HEK293 (cell line): Measurements from ENCODE around the gene TMEM132A.

Experiments
- CTCF ChIA-PET: fragments of 350-600 bp; formaldehyde crosslinking; extraction: SDS; loops from one replicate; lab custom pipeline; 2021; ENCODE audit warnings: antibody characterized with exemption; lab: Yijun Ruan, JAX
- POLR2A ChIA-PET: fragments of 300-600 bp; formaldehyde crosslinking; extraction: SDS; loops from one replicate; lab custom pipeline; 2020; ENCODE audit warnings: antibody characterized with exemption, inconsistent platforms; lab: Yijun Ruan, JAX
- H3K27ac ChIP-seq: fragments of 200-500 bp; sonication (Bioruptor generic); 2 replicates; pipeline ENCODE4 v1.5.1; 2014; ENCODE audit warnings: low read depth, low read length, control low read depth, inconsistent platforms; ENCODE audit errors: extremely low read depth
- H3K36me3 ChIP-seq, 2 experiments: fragments of 200-500 bp in 1 of 2; sonication (Bioruptor generic) in 1 of 2; 1 replicate in 1 of 2; 2 replicates in 1 of 2; pipeline ENCODE4 v1.5.1; 2014 to 2017; ENCODE audit warnings: inconsistent platforms in 2 of 2, low read length in 2 of 2; ENCODE audit not compliant: control insufficient read depth in 2 of 2, insufficient read depth in 1 of 2
- H3K4me1 ChIP-seq: fragments of 200-500 bp; sonication (Bioruptor generic); 2 replicates; pipeline ENCODE4 v1.5.1; 2014; ENCODE audit warnings: mild to moderate bottlenecking, low read length, inconsistent platforms; ENCODE audit not compliant: control insufficient read depth, insufficient read depth
- H3K4me3 ChIP-seq: 2 replicates; pipeline ENCODE4 v1.5.1; 2011; ENCODE audit warnings: low read depth, mild to moderate bottlenecking, control low read depth, low read length, moderate library complexity
- H3K9me3 ChIP-seq: fragments of 200-500 bp; sonication (Bioruptor generic); 2 replicates; pipeline ENCODE4 v1.5.1; 2014; ENCODE audit warnings: low read depth, low read length, inconsistent platforms; ENCODE audit not compliant: control insufficient read depth, insufficient read depth
- TCF7L2 ChIP-seq: IDR thresholded peaks from 2 replicates; pipeline ENCODE4 v1.6.1; 2011; ENCODE audit warnings: low read depth, mild to moderate bottlenecking, inconsistent platforms, low read length, moderate library complexity, borderline replicate concordance
- ZBTB17 ChIP-seq: fragments of 450-650 bp; formaldehyde crosslinking; IDR thresholded peaks from 2 replicates; pipeline ENCODE4 v1.5.1; 2016; ENCODE audit warnings: missing biosample characterization, missing genetic modification characterization
- ZBTB21 ChIP-seq: fragments of 450-650 bp; formaldehyde crosslinking; IDR thresholded peaks from 2 replicates; pipeline ENCODE4 v1.5.1; 2017; ENCODE audit warnings: missing biosample characterization, missing genetic modification characterization
- ZBTB48 ChIP-seq: fragments of 450-650 bp; formaldehyde crosslinking; IDR thresholded peaks from 2 replicates; pipeline ENCODE4 v1.5.1; 2016; ENCODE audit warnings: missing biosample characterization, missing genetic modification characterization
- ZBTB7A ChIP-seq: fragments of 450-650 bp; formaldehyde crosslinking; IDR thresholded peaks from 2 replicates; pipeline ENCODE4 v1.5.1; 2016; ENCODE audit warnings: low read depth, missing biosample characterization, missing genetic modification characterization
- ZNF114 ChIP-seq: fragments of 450-650 bp; formaldehyde crosslinking; IDR thresholded peaks from 2 replicates; pipeline ENCODE4 v1.5.0; 2017; ENCODE audit warnings: missing biosample characterization, missing genetic modification characterization
- ZNF138 ChIP-seq: fragments of 450-650 bp; formaldehyde crosslinking; IDR thresholded peaks from 2 replicates; pipeline ENCODE4 v1.5.1; 2016; ENCODE audit warnings: missing biosample characterization, missing genetic modification characterization, borderline replicate concordance
- ZNF155 ChIP-seq: fragments of 450-650 bp; formaldehyde crosslinking; IDR thresholded peaks from 2 replicates; pipeline ENCODE4 v1.5.1; 2016; ENCODE audit warnings: missing biosample characterization, missing genetic modification characterization
- ZNF169 ChIP-seq: fragments of 450-650 bp; formaldehyde crosslinking; IDR thresholded peaks from 2 replicates; pipeline ENCODE4 v1.5.1; 2016; ENCODE audit warnings: missing biosample characterization, missing genetic modification characterization
- ZNF175 ChIP-seq: fragments of 450-650 bp; formaldehyde crosslinking; IDR thresholded peaks from 2 replicates; pipeline ENCODE4 v1.5.1; 2016; ENCODE audit warnings: missing biosample characterization, missing genetic modification characterization
- ZNF280C ChIP-seq: fragments of 450-650 bp; formaldehyde crosslinking; IDR thresholded peaks from 2 replicates; pipeline ENCODE4 v1.5.1; 2016; ENCODE audit warnings: missing biosample characterization, missing genetic modification characterization
- ZNF292 ChIP-seq: fragments of 450-650 bp; formaldehyde crosslinking; IDR thresholded peaks from 2 replicates; pipeline ENCODE4 v1.5.1; 2016; ENCODE audit warnings: low read depth, missing biosample characterization, missing genetic modification characterization, borderline replicate concordance
- ZNF366 ChIP-seq: fragments of 450-650 bp; formaldehyde crosslinking; conservative IDR thresholded peaks from 2 replicates; pipeline ENCODE4 v1.5.1; 2016; ENCODE audit warnings: missing biosample characterization, missing genetic modification characterization
- ZNF394 ChIP-seq: fragments of 450-650 bp; formaldehyde crosslinking; IDR thresholded peaks from 2 replicates; pipeline ENCODE4 v1.5.1; 2016; ENCODE audit warnings: missing biosample characterization, missing genetic modification characterization, mild to moderate bottlenecking, moderate library complexity, borderline replicate concordance
- ZNF433 ChIP-seq: fragments of 450-650 bp; formaldehyde crosslinking; IDR thresholded peaks from 2 replicates; pipeline ENCODE4 v1.5.1; 2016; ENCODE audit warnings: missing biosample characterization, missing genetic modification characterization, low read depth
- ZNF596 ChIP-seq: fragments of 450-650 bp; IDR thresholded peaks from 2 replicates; pipeline ENCODE4 v1.5.0; 2018; ENCODE audit warnings: missing biosample characterization, mild to moderate bottlenecking, missing genetic modification characterization, moderate library complexity
- ZNF600 ChIP-seq: fragments of 450-650 bp; formaldehyde crosslinking; IDR thresholded peaks from 2 replicates; pipeline ENCODE4 v1.5.1; 2016; ENCODE audit warnings: missing biosample characterization, missing genetic modification characterization
- ZNF629 ChIP-seq: fragments of 450-650 bp; formaldehyde crosslinking; IDR thresholded peaks from 2 replicates; pipeline ENCODE4 v1.5.1; 2017; ENCODE audit warnings: missing biosample characterization, missing genetic modification characterization
- ZNF658 ChIP-seq: fragments of 450-650 bp; formaldehyde crosslinking; IDR thresholded peaks from 2 replicates; pipeline ENCODE4; 2016; ENCODE audit warnings: missing biosample characterization, missing genetic modification characterization
- ZNF670 ChIP-seq: fragments of 450-650 bp; formaldehyde crosslinking; IDR thresholded peaks from 2 replicates; pipeline ENCODE4 v1.5.1; 2016; ENCODE audit warnings: missing biosample characterization, missing genetic modification characterization, low read depth
- ZNF76 ChIP-seq: fragments of 450-650 bp; formaldehyde crosslinking; IDR thresholded peaks from 2 replicates; pipeline ENCODE4; 2016; ENCODE audit warnings: low read depth, missing biosample characterization, missing genetic modification characterization, borderline replicate concordance
- TF ChIP-seq, protein P1 (sequence below): fragments of 450-650 bp; formaldehyde crosslinking; IDR thresholded peaks from 2 replicates; pipeline ENCODE4 v1.5.1; 2016; ENCODE audit warnings: missing biosample characterization, missing genetic modification characterization
- TF ChIP-seq, protein P2 (sequence below): fragments of 450-650 bp; formaldehyde crosslinking; IDR thresholded peaks from 2 replicates; pipeline ENCODE4 v1.5.1; 2016; ENCODE audit warnings: missing biosample characterization, missing genetic modification characterization
- TF ChIP-seq, protein P3 (sequence below): fragments of 450-650 bp; formaldehyde crosslinking; IDR thresholded peaks from 2 replicates; pipeline ENCODE4 v1.5.1; 2016; ENCODE audit warnings: missing biosample characterization, missing genetic modification characterization, low read depth

The TMEM132A gene

DNA sequence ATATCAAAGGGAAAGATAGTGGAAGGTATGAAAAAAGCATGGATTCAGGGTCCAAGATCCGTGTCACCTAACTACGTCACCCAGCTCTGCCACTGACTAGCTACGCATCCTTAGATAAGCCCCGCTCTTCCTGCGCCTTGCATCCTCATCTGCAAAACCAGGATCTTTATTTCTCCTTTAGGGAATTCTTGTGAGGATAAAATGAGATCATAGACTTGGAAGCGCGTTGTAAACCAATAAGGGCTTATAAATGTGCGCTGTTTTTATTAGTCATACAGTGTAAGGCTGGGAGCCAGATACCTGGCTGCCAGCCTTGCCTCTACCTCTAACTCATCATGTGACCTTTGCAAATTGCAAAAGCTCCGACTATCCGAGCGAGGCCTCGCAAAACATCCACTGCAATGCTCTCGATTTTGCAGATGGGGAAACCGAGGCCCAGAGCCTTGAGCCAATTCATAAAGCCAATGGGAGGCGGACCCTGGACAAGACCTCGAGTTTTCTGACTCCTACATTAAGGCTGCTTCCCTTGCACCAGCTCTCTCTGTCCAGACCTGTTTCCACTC, 18.6 kb upstream of the TMEM132A start:
- CTCF ChIA-PET, result interaction anchor here (0.6 to 2.9 kb wide), 3 partner anchors 14 to 225 kb away, joined by 3 to 19 read pairs (median 4); no protein-coding TSS in a partner anchor
- peaks cover 0 to 42% of the 10 kb centered on the region in 2 experiments; a peak in 1 of 3 replicates for H3K36me3 ChIP-seq

GRCh38 chr11:60906132-60906972, 17.9 kb upstream of the TMEM132A start, which contains the start of gene PRPF19:
TSS of gene PRPF19 (minus strand) at chr11:60906585. CDS start at chr11:60906382, 203 bp downstream.
- Histone ChIP-seq H3K27ac (peak within 1 kb of the TSS; percentile 84), H3K4me3 (peak within 1 kb of the TSS; percentile 88), H3K9me3 (no peaks in the 10 kb centered on the region), H3K36me3 (peaks cover 0 to 35% of the 10 kb centered on the region in 2 experiments; a peak in 1 of 3 replicates), H3K4me1 (no peaks in the 10 kb centered on the region; the same call in 1 of the 2 replicates)
- CTCF ChIA-PET, result interaction anchor here (2.9 kb wide), 1 partner anchor 75 kb away, joined by 19 read pairs; no protein-coding TSS in a partner anchor
- POLR2A ChIA-PET, result interaction anchor here (0.8 to 2.8 kb wide), 7 partner anchors 9 to 20 kb away, joined by 3 to 36 read pairs (median 5); partner anchors contain the start of genes TMEM109 and TMEM132A
- no peak for TF ChIP-seq ZNF670 (tag by site-specific recombination)
- TF ChIP-seq ZBTB7A (tag by site-specific recombination), result no peak
- TF ChIP-seq, protein P1, sequence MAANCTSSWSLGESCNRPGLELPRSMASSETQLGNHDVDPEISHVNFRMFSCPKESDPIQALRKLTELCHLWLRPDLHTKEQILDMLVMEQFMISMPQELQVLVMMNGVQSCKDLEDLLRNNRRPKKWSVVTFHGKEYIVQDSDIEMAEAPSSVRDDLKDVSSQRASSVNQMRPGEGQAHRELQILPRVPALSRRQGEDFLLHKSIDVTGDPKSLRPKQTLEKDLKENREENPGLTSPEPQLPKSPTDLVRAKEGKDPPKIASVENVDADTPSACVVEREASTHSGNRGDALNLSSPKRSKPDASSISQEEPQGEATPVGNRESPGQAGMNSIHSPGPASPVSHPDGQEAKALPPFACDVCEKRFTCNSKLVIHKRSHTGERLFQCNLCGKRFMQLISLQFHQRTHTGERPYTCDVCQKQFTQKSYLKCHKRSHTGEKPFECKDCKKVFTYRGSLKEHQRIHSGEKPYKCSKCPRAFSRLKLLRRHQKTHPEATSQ (tag by site-specific recombination), result no peak
- no peak for TF ChIP-seq ZNF138 (tag by site-specific recombination)
- TF ChIP-seq ZBTB17, result no peak
- TF ChIP-seq ZNF658, result no peak
- no peak for TF ChIP-seq ZNF169 (tag by site-specific recombination)
- TF ChIP-seq ZNF433 (tag by site-specific recombination), result no peak
- TF ChIP-seq ZNF596 (tag by site-specific recombination), result no peak
- TF ChIP-seq ZNF114 (tag by site-specific recombination), result no peak
- TF ChIP-seq TCF7L2, result no peak
- no peak for TF ChIP-seq ZNF155 (tag by site-specific recombination)
- TF ChIP-seq ZNF292 (tag by site-specific recombination), result no peak
- peak; percentile 88 for TF ChIP-seq ZNF76 (tag by site-specific recombination)

More for the DNA sequence above, 18.6 kb upstream of the TMEM132A start:
- H3K4me1 ChIP-seq, result no peaks in the 10 kb centered on the region; the same call in 1 of the 2 replicates
- POLR2A ChIA-PET, result interaction anchor here (0.8 to 2.8 kb wide), 7 partner anchors 9 to 21 kb away, joined by 3 to 36 read pairs (median 5); partner anchors contain the start of genes TMEM109 and TMEM132A
- peak overlapping the region; percentile 84 for H3K27ac ChIP-seq
- TF ChIP-seq ZNF629 (tag by site-specific recombination), result peak; percentile 90
- TF ChIP-seq, protein P2, sequence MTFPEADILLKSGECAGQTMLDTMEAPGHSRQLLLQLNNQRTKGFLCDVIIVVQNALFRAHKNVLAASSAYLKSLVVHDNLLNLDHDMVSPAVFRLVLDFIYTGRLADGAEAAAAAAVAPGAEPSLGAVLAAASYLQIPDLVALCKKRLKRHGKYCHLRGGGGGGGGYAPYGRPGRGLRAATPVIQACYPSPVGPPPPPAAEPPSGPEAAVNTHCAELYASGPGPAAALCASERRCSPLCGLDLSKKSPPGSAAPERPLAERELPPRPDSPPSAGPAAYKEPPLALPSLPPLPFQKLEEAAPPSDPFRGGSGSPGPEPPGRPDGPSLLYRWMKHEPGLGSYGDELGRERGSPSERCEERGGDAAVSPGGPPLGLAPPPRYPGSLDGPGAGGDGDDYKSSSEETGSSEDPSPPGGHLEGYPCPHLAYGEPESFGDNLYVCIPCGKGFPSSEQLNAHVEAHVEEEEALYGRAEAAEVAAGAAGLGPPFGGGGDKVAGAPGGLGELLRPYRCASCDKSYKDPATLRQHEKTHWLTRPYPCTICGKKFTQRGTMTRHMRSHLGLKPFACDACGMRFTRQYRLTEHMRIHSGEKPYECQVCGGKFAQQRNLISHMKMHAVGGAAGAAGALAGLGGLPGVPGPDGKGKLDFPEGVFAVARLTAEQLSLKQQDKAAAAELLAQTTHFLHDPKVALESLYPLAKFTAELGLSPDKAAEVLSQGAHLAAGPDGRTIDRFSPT (tag by site-specific recombination), result 0 out of 2 replicates have a peak, but pooled peaks have one; percentile 18
- TF ChIP-seq, protein P3, sequence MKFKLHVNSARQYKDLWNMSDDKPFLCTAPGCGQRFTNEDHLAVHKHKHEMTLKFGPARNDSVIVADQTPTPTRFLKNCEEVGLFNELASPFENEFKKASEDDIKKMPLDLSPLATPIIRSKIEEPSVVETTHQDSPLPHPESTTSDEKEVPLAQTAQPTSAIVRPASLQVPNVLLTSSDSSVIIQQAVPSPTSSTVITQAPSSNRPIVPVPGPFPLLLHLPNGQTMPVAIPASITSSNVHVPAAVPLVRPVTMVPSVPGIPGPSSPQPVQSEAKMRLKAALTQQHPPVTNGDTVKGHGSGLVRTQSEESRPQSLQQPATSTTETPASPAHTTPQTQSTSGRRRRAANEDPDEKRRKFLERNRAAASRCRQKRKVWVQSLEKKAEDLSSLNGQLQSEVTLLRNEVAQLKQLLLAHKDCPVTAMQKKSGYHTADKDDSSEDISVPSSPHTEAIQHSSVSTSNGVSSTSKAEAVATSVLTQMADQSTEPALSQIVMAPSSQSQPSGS, result peak; percentile 86
- TF ChIP-seq ZNF600 (tag by site-specific recombination), result 0 out of 2 replicates have a peak, but pooled peaks have one; percentile 18
- no peak for TF ChIP-seq ZNF280C (tag by site-specific recombination)
- TF ChIP-seq ZBTB17, result peak; percentile 60
- TF ChIP-seq ZNF366 (tag by site-specific recombination), result peak; percentile 85
- TF ChIP-seq ZBTB21 (tag by site-specific recombination), result peak; percentile 81
- 0 out of 2 replicates have a peak, but pooled peaks have one; percentile 20 for TF ChIP-seq ZBTB48
- TF ChIP-seq ZNF76 (tag by site-specific recombination), result no peak
- no peak for TF ChIP-seq ZNF114 (tag by site-specific recombination)
- TF ChIP-seq ZNF394 (tag by site-specific recombination), result no peak
- TF ChIP-seq ZNF175 (tag by site-specific recombination), result no peak
- TF ChIP-seq, all 188 proteins: peak for 8
- H3K9me3 ChIP-seq, result no peaks in the 10 kb centered on the region
- peak overlapping the region; percentile 88 for H3K4me3 ChIP-seq
